Neural cell (in vitro differentiated cells): Measurements from ENCODE around the gene PHLPP1.

Experiments
- CTCF ChIP-seq: fragments of 450-650 bp; IDR thresholded peaks from 2 replicates; pipeline ENCODE4 v1.5.1; 2014; ENCODE audit warnings: antibody characterized with exemption, mild to moderate bottlenecking, moderate library complexity; ENCODE audit not compliant: poor library complexity, severe bottlenecking
- EP300 ChIP-seq: fragments of 450-650 bp; conservative IDR thresholded peaks from 2 replicates; pipeline ENCODE4 v1.6.1; 2014; ENCODE audit warnings: antibody characterized with exemption, mild to moderate bottlenecking, moderate library complexity; ENCODE audit not compliant: poor library complexity, severe bottlenecking
- EZH2 ChIP-seq: fragments of 200-600, 300-800 bp; shearing (Covaris generic), sonication (generic); IDR thresholded peaks from 2 replicates; pipeline ENCODE4 v1.6.1; 2014; ENCODE audit warnings: antibody characterized with exemption, low read length, borderline replicate concordance, mild to moderate bottlenecking; ENCODE audit not compliant: insufficient read depth, poor library complexity, severe bottlenecking
- MXI1 ChIP-seq: fragments of 450-650 bp; conservative IDR thresholded peaks from 2 replicates; pipeline ENCODE4 v1.6.1; 2014; ENCODE audit warnings: antibody characterized with exemption, mild to moderate bottlenecking; ENCODE audit not compliant: poor library complexity, severe bottlenecking
- POLR2AphosphoS5 ChIP-seq: IDR thresholded peaks from 2 replicates; pipeline ENCODE4 v1.6.1; 2012
- RAD21 ChIP-seq: fragments of 450-650 bp; conservative IDR thresholded peaks from 2 replicates; pipeline ENCODE4 v1.6.1; 2014; ENCODE audit warnings: antibody characterized with exemption, mild to moderate bottlenecking, moderate library complexity
- SMC3 ChIP-seq: fragments of 450-650 bp; conservative IDR thresholded peaks from 2 replicates; pipeline ENCODE4 v1.6.1; 2014; ENCODE audit warnings: antibody characterized with exemption, mild to moderate bottlenecking, moderate library complexity; ENCODE audit not compliant: poor library complexity
- TAF1 ChIP-seq: IDR thresholded peaks from 2 replicates; pipeline ENCODE4 v1.6.1; 2012; ENCODE audit warnings: low read depth

GRCh38 chr18:62697636-62698035, 17.7 kb upstream of the PHLPP1 start:
- TF ChIP-seq CTCF (no peak), POLR2AphosphoS5 (no peak), SMC3 (no peak), MXI1 (no peak), EZH2 (no peak), EP300 (no peak), TAF1 (no peak), RAD21 (no peak)
